ENCODE measurements around the gene NFATC2. TPM values are rescaled to one million over a fixed set of nuclear protein-coding genes. Genes with fewer than 3 reads are reported as not detected.

NFATC2 gene
- total and polyA plus RNA-seq, 2 of the 4 experiments (the other 2 are of a cell fraction), result 0.18 to 0.38 TPM

DNA sequence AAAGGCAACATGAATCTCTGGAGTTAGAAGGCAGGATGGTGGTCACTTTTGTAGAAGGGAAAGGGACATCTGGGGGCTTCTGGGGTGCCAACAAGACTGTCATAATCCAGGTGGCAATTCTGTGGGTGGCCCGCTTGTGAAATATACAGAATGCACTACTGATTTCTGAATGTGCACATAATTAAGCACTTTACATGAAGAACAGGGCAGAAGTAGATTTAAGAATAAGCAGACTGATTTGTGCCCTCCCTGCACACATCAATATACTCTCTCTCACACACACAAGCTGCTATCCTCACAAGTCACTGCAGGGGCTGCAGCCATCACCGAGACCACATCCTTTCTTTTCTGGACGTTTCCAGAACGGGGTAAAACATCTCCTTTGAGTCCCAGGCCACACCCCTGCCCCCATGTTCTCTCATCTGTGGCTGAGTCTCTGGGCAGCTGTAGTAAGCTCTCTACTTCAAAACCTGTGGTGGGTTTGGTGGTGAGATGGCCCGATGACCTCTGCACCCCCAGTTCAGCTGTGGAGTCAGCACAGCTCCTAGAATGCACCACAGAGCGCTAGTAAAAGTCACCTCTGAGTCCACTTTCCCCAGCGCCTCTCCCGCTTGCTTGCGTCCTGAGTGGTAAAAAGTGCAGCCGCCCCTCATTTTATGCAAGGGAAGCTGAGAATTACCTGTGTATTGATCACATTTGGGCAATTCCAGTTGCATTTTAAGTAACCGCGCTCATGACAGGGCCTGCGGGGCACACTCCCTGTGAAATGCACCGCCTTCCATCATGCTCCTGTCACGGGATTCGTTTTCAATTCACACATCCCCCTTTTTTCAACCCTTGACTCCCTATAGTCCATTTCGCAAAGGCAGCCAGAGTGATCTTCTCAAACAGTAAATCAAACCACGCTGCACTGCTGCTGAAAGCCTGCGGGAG, 115.5 kb downstream of the NFATC2 start:
- Histone ChIP-seq H2BK120ac (ENCODE audit: low read depth, low read length) (no peak overlapping the region), H3K4me2 (ENCODE audit: low read depth, low read length) (no peak overlapping the region), H3K36me3 (ENCODE audit: control insufficient read depth, insufficient read depth, low read length) (no peaks in the 10 kb centered on the region), H3K9me1 (ENCODE audit: insufficient read depth, low read length) (0 out of 2 replicates have a peak, but pooled peaks cover 7% of the 10 kb centered on the region), H2BK20ac (ENCODE audit: low read depth, low read length) (no peak overlapping the region), H3K27ac (ENCODE audit: insufficient read depth, low read length) (no peak overlapping the region), H2AK5ac (ENCODE audit: low read depth, low read length) (no peak overlapping the region), H3K4me1 (ENCODE audit: control insufficient read depth, insufficient read depth, low read length) (peaks cover 2% of the 10 kb centered on the region; the same call in 1 of the 2 replicates), H2BK5ac (ENCODE audit: low read depth, low read length, poor library complexity, severe bottlenecking) (no peak overlapping the region), H3K14ac (replicated peaks; ENCODE audit: low read depth, low read length) (no peak overlapping the region), H4K91ac (ENCODE audit: insufficient read depth, low read depth, low read length) (no peak overlapping the region), H4K20me1 (ENCODE audit: insufficient read depth, low read length) (no peaks in the 10 kb centered on the region), H3K4ac (ENCODE audit: low read depth, low read length) (no peak overlapping the region), H2BK15ac (ENCODE audit: low read depth, low read length) (no peak overlapping the region), H3K23ac (ENCODE audit: low read depth, low read length) (no peak overlapping the region), H3K27me3 (ENCODE audit: control insufficient read depth, insufficient read depth, low read length) (no peaks in the 10 kb centered on the region), H3K56ac (ENCODE audit: extremely low read depth, insufficient read depth, low read length) (no peak overlapping the region), H3K79me1 (ENCODE audit: low read depth in 1 of 2, low read length in 2 of 2) (no peaks in the 10 kb centered on the region), H4K8ac (ENCODE audit: low read depth in 2 of 2, low read length in 2 of 2) (no peak overlapping the region), H2AK9ac (replicated peaks; ENCODE audit: low read depth, low read length, poor library complexity) (no peak overlapping the region), H2AFZ (replicated peaks; ENCODE audit: low read length, poor library complexity) (no peak overlapping the region), H3K18ac (ENCODE audit: low read depth, low read length) (no peak overlapping the region), H3K9ac (ENCODE audit: low read depth, low read length) (no peak overlapping the region), H3K9me3 (ENCODE audit: control insufficient read depth, insufficient read depth, low read length) (no peaks in the 10 kb centered on the region), H4K5ac (ENCODE audit: low read depth, low read length) (no peak overlapping the region), H3K4me3 (ENCODE audit: insufficient read depth, low read depth, low read length) (no peak overlapping the region)
- ATAC-seq (ENCODE audit: low read depth) (no peak), DNase-seq (no peak)
- POLR2A ChIA-PET (ENCODE audit: unreplicated experiment), result no interaction called here
- TF ChIP-seq SMC3 (IDR thresholded peaks at IDR 0.05; ENCODE audit: low read depth, low read length), result no peak
- no peak for TF ChIP-seq MAFK (IDR thresholded peaks at IDR 0.05; ENCODE audit: low read depth, low read length)
- TF ChIP-seq FOS (IDR thresholded peaks at IDR 0.05; ENCODE audit: low read depth, low read length), result no peak
- TF ChIP-seq, protein P1, sequence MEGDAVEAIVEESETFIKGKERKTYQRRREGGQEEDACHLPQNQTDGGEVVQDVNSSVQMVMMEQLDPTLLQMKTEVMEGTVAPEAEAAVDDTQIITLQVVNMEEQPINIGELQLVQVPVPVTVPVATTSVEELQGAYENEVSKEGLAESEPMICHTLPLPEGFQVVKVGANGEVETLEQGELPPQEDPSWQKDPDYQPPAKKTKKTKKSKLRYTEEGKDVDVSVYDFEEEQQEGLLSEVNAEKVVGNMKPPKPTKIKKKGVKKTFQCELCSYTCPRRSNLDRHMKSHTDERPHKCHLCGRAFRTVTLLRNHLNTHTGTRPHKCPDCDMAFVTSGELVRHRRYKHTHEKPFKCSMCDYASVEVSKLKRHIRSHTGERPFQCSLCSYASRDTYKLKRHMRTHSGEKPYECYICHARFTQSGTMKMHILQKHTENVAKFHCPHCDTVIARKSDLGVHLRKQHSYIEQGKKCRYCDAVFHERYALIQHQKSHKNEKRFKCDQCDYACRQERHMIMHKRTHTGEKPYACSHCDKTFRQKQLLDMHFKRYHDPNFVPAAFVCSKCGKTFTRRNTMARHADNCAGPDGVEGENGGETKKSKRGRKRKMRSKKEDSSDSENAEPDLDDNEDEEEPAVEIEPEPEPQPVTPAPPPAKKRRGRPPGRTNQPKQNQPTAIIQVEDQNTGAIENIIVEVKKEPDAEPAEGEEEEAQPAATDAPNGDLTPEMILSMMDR (conservative IDR thresholded peaks at IDR 0.05; ENCODE audit: low read depth, low read length), result no peak
- TF ChIP-seq BHLHE40 (IDR thresholded peaks at IDR 0.05; ENCODE audit: low read depth, low read length), result no peak
- TF ChIP-seq, protein P2, sequence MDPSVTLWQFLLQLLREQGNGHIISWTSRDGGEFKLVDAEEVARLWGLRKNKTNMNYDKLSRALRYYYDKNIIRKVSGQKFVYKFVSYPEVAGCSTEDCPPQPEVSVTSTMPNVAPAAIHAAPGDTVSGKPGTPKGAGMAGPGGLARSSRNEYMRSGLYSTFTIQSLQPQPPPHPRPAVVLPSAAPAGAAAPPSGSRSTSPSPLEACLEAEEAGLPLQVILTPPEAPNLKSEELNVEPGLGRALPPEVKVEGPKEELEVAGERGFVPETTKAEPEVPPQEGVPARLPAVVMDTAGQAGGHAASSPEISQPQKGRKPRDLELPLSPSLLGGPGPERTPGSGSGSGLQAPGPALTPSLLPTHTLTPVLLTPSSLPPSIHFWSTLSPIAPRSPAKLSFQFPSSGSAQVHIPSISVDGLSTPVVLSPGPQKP (IDR thresholded peaks at IDR 0.05; ENCODE audit: borderline replicate concordance, low read depth, low read length), result no peak
- TF ChIP-seq MAZ (IDR thresholded peaks at IDR 0.05; ENCODE audit: borderline replicate concordance, low read depth, low read length), result no peak
- TF ChIP-seq RAD21 (IDR thresholded peaks at IDR 0.05; ENCODE audit: low read length), result no peak
- no peak for TF ChIP-seq MXI1 (IDR thresholded peaks at IDR 0.05; ENCODE audit: borderline replicate concordance, low read depth, low read length)
- no peak for TF ChIP-seq NFE2L2 (IDR thresholded peaks at IDR 0.05; ENCODE audit: low read depth, low read length)
- no peak for TF ChIP-seq CEBPB (IDR thresholded peaks at IDR 0.05; ENCODE audit: low read depth, low read length)
- no peak for TF ChIP-seq CHD1 (IDR thresholded peaks at IDR 0.05; ENCODE audit: low read depth, low read length)
- no peak for TF ChIP-seq RCOR1 (IDR thresholded peaks at IDR 0.05; ENCODE audit: insufficient replicate concordance, low read length)
- in situ Hi-C loops (cut with MboI; ENCODE audit: low sequenced_read_pairs) (no loop called here), intact Hi-C loops (cut with micrococcal nuclease) (no loop called here), dilution Hi-C loops (cut with HindIII; ENCODE audit: low sequenced_read_pairs, unreplicated experiment) (no loop called here)
- CTCF ChIA-PET, result no interaction called here
- BruUV-seq (replicated peaks), result no TSS peak
- 90% methylated on average over 17 of the region's 19 CpGs; no CpG with 5 or more reads in 1 of the 2 experiments for WGBS, 2 experiments (ENCODE audit: extremely low coverage in 2 of 2, insufficient read length in 1 of 2)

Measured in IMR-90 (cell line).